ENCODE results near the gene SNX33. TPM values are rescaled to one million over a fixed set of nuclear protein-coding genes. Genes with fewer than 3 reads are reported as not detected.

SNX33 gene
- total RNA-seq, 3 donors from 2014 or later (not counting 1 experiment from before 2014, with no cell fraction given) = 2.5 to 5.6 (median 5.1) TPM

GRCh38 chr15:75620058-75620820, 27.5 kb upstream of the SNX33 start:
- H3K36me3 Mint-ChIP-seq = no peaks in the 10 kb centered on the region
- H3K9me3 Mint-ChIP-seq = no peaks in the 10 kb centered on the region
- H3K27me3 Mint-ChIP-seq (ENCODE audit: low read depth in 2 of 2) = no peaks in the 10 kb centered on the region
- intact Hi-C loops (cut with micrococcal nuclease) = loop anchor here (10.0 kb wide), 1 partner anchor 45 kb away; the partner anchor contains the start of gene PTPN9
- peaks cover 18% of the 10 kb centered on the region in 2 donors for H3K4me1 Mint-ChIP-seq
- Histone ChIP-seq H3K27ac (ENCODE audit: low read length) (no peak overlapping the region), H3K4me3 (ENCODE audit: low read length) (no peak overlapping the region), H3K4me1 (ENCODE audit: control insufficient read depth, insufficient read depth, low read length) (peaks cover 14% of the 10 kb centered on the region), H3K36me3 (ENCODE audit: control insufficient read depth, insufficient read depth, low read length) (peaks cover 33% of the 10 kb centered on the region), H3K9me3 (ENCODE audit: control insufficient read depth, insufficient read depth, low read length) (no peaks in the 10 kb centered on the region), H3K27me3 (ENCODE audit: control insufficient read depth, insufficient read depth, low read length) (no peaks in the 10 kb centered on the region)
- H3K4me3 Mint-ChIP-seq = no peak overlapping the region
- TF ChIP-seq, protein P1, sequence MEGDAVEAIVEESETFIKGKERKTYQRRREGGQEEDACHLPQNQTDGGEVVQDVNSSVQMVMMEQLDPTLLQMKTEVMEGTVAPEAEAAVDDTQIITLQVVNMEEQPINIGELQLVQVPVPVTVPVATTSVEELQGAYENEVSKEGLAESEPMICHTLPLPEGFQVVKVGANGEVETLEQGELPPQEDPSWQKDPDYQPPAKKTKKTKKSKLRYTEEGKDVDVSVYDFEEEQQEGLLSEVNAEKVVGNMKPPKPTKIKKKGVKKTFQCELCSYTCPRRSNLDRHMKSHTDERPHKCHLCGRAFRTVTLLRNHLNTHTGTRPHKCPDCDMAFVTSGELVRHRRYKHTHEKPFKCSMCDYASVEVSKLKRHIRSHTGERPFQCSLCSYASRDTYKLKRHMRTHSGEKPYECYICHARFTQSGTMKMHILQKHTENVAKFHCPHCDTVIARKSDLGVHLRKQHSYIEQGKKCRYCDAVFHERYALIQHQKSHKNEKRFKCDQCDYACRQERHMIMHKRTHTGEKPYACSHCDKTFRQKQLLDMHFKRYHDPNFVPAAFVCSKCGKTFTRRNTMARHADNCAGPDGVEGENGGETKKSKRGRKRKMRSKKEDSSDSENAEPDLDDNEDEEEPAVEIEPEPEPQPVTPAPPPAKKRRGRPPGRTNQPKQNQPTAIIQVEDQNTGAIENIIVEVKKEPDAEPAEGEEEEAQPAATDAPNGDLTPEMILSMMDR (IDR thresholded peaks at IDR 0.05) = no peak
- peak overlapping the region; percentile 21 to 71 for H3K27ac Mint-ChIP-seq
- WGBS (ENCODE audit: insufficient coverage) = 15% methylated on average over 4 of the region's 4 CpGs
- ATAC-seq (no peak), DNase-seq (no peak)

DNA sequence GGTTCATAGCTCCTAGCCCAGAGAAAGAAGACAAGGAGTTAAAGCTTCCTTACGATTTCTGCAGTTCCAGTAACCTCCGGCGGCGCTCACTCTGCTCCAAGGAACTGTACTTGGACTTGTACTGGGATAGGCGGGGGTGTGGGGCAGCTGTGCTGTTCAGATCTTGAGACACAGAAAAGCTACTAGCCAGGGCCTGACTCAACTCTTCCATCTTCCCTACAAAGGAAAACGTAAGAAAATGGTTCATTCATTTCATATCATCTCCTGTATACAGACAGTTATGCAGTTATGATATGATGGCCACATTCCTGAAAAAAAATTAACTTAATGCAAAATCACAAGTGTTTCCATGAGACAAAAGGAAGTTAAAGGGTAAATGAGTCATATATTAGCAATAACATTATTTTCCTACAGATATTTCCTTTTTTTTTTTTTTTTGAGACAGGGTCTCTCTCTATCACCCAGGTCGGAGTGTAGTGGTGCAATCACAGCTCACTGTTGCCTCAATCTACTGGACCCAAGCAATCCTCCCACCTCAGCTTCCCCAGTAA, 26.8 kb upstream of the SNX33 start:
- ATAC-seq = no peak
- TF ChIP-seq, protein P1 (IDR thresholded peaks at IDR 0.05) = no peak
- Histone ChIP-seq H3K4me3 (ENCODE audit: low read length) (no peak overlapping the region), H3K36me3 (ENCODE audit: control insufficient read depth, insufficient read depth, low read length) (peaks cover 29% of the 10 kb centered on the region), H3K27ac (ENCODE audit: low read length) (no peak overlapping the region), H3K4me1 (ENCODE audit: control insufficient read depth, insufficient read depth, low read length) (peaks cover 16% of the 10 kb centered on the region), H3K9me3 (ENCODE audit: control insufficient read depth, insufficient read depth, low read length) (no peaks in the 10 kb centered on the region), H3K27me3 (ENCODE audit: control insufficient read depth, insufficient read depth, low read length) (no peaks in the 10 kb centered on the region)
- intact Hi-C loops (cut with micrococcal nuclease) = loop anchor here (10.0 kb wide), 1 partner anchor 46 kb away; the partner anchor contains the start of gene PTPN9
- Mint-ChIP-seq H3K27ac (peak overlapping the region; percentile 21 to 71), H3K4me1 (peaks cover 20 to 23% of the 10 kb centered on the region in 2 donors), H3K9me3 (no peaks in the 10 kb centered on the region), H3K36me3 (no peaks in the 10 kb centered on the region), H3K4me3 (peak overlapping the region; percentile 55), H3K27me3 (ENCODE audit: low read depth in 2 of 2) (no peaks in the 10 kb centered on the region)
- DNase-seq = no peak
- 66% methylated on average over 7 of the region's 7 CpGs for WGBS (ENCODE audit: insufficient coverage)

DNA sequence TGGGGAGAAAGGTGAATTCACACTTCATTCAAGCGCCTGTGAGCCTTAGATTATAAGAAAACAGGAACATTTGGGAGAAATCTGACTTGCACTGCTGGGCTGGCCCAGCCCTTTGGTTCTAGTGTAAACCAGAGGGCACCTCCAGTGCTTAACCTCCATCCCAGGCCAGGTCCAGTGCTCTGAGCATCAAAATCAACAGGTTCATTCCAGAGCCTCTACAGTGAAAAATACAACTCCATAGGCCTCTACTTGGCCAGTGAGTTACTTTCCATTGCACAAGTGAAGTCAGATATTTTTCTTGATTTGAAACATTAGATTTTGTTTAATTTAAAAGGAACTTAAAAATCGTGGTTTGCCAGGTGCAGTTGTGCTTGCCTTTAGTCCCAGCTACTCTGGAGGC, 25.2 kb upstream of the SNX33 start:
- Mint-ChIP-seq H3K27ac (peak overlapping the region in 1 of 2 donors; percentile 21), H3K4me1 (peaks cover 27 to 29% of the 10 kb centered on the region in 2 donors), H3K4me3 (no peak overlapping the region), H3K9me3 (no peaks in the 10 kb centered on the region), H3K27me3 (ENCODE audit: low read depth in 2 of 2) (no peaks in the 10 kb centered on the region), H3K36me3 (no peaks in the 10 kb centered on the region)
- Histone ChIP-seq H3K27ac (ENCODE audit: low read length) (no peak overlapping the region), H3K27me3 (ENCODE audit: control insufficient read depth, insufficient read depth, low read length) (no peaks in the 10 kb centered on the region), H3K9me3 (ENCODE audit: control insufficient read depth, insufficient read depth, low read length) (no peaks in the 10 kb centered on the region), H3K4me1 (ENCODE audit: control insufficient read depth, insufficient read depth, low read length) (peaks cover 21% of the 10 kb centered on the region), H3K4me3 (ENCODE audit: low read length) (no peak overlapping the region), H3K36me3 (ENCODE audit: control insufficient read depth, insufficient read depth, low read length) (peaks cover 14% of the 10 kb centered on the region)
- TF ChIP-seq, protein P1 (IDR thresholded peaks at IDR 0.05) = no peak
- WGBS (ENCODE audit: insufficient coverage) = 81% methylated on average over 2 of the region's 2 CpGs
- no peak for ATAC-seq
- intact Hi-C loops (cut with micrococcal nuclease) = loop anchor here (10.0 kb wide), 1 partner anchor 48 kb away; the partner anchor contains the start of gene PTPN9
- no peak for DNase-seq

Data from natural killer cell (primary cell).